Measurements from ENCODE around the gene OTUB1.

The OTUB1 gene

GRCh38 chr11:64040684-64041322 lies 54.6 kb downstream of the OTUB1 start:
- no peak for TF ChIP-seq CTCF (IDR thresholded peaks at IDR 0.05)
- Histone ChIP-seq H3K27ac (no peak overlapping the region), H3K9me3 (ENCODE audit: control insufficient read depth, low read length) (no peaks in the 10 kb centered on the region), H3K79me2 (no peaks in the 10 kb centered on the region), H3K36me3 (ENCODE audit: control insufficient read depth, insufficient read depth, low read length) (no peaks in the 10 kb centered on the region), H2AFZ (no peak overlapping the region), H3K9ac (no peak overlapping the region), H3K27me3 (ENCODE audit: control insufficient read depth, insufficient read depth, low read length) (no peaks in the 10 kb centered on the region), H3K4me1 (no peaks in the 10 kb centered on the region), H3K4me3 (ENCODE audit: low read depth, low read length) (no peak overlapping the region), H3K4me2 (ENCODE audit: low read length) (no peak overlapping the region)

GRCh38 chr11:64041846-64042245 lies 55.6 kb downstream of the OTUB1 start:
- Histone ChIP-seq H3K27ac (no peak overlapping the region), H3K9ac (no peak overlapping the region), H3K9me3 (ENCODE audit: control insufficient read depth, low read length) (no peaks in the 10 kb centered on the region), H2AFZ (no peak overlapping the region), H3K4me3 (ENCODE audit: low read depth, low read length) (no peak overlapping the region), H3K4me2 (ENCODE audit: low read length) (no peak overlapping the region), H3K36me3 (ENCODE audit: control insufficient read depth, insufficient read depth, low read length) (no peaks in the 10 kb centered on the region), H3K79me2 (no peaks in the 10 kb centered on the region), H3K27me3 (ENCODE audit: control insufficient read depth, insufficient read depth, low read length) (no peaks in the 10 kb centered on the region), H3K4me1 (no peaks in the 10 kb centered on the region)
- TF ChIP-seq CTCF (IDR thresholded peaks at IDR 0.05): no peak

GRCh38 chr11:64042301-64042700 lies 56.1 kb downstream of the OTUB1 start:
- Histone ChIP-seq H3K27ac (no peak overlapping the region), H2AFZ (no peak overlapping the region), H3K4me1 (no peaks in the 10 kb centered on the region), H3K4me2 (ENCODE audit: low read length) (no peak overlapping the region), H3K9ac (no peak overlapping the region), H3K36me3 (ENCODE audit: control insufficient read depth, insufficient read depth, low read length) (no peaks in the 10 kb centered on the region), H3K79me2 (no peaks in the 10 kb centered on the region), H3K27me3 (ENCODE audit: control insufficient read depth, insufficient read depth, low read length) (no peaks in the 10 kb centered on the region), H3K9me3 (ENCODE audit: control insufficient read depth, low read length) (no peaks in the 10 kb centered on the region), H3K4me3 (ENCODE audit: low read depth, low read length) (no peak overlapping the region)
- TF ChIP-seq CTCF (IDR thresholded peaks at IDR 0.05): no peak

- H3K79me2 ChIP-seq: no peaks in the 10 kb centered on the region
- no peaks in the 10 kb centered on the region for H3K9me3 ChIP-seq (ENCODE audit: control insufficient read depth, low read length)
- H3K4me3 ChIP-seq (ENCODE audit: low read depth, low read length): no peak overlapping the region
- no peak overlapping the region for H3K27ac ChIP-seq
- TF ChIP-seq CTCF (IDR thresholded peaks at IDR 0.05): no peak
- H2AFZ ChIP-seq: no peak overlapping the region
- H3K4me1 ChIP-seq: no peaks in the 10 kb centered on the region
- no peaks in the 10 kb centered on the region for H3K27me3 ChIP-seq (ENCODE audit: control insufficient read depth, insufficient read depth, low read length)
- no peak overlapping the region for H3K4me2 ChIP-seq (ENCODE audit: low read length)
- H3K36me3 ChIP-seq (ENCODE audit: control insufficient read depth, insufficient read depth, low read length): no peaks in the 10 kb centered on the region
- H3K9ac ChIP-seq: no peak overlapping the region
Measured at GRCh38 chr11:64043545-64043944, 57.3 kb downstream of the OTUB1 start.

- Histone ChIP-seq H3K9me3 (ENCODE audit: control insufficient read depth, low read length) (no peaks in the 10 kb centered on the region), H3K4me1 (no peaks in the 10 kb centered on the region), H3K79me2 (no peaks in the 10 kb centered on the region), H3K36me3 (ENCODE audit: control insufficient read depth, insufficient read depth, low read length) (no peaks in the 10 kb centered on the region), H3K27ac (no peak overlapping the region), H3K4me3 (ENCODE audit: low read depth, low read length) (no peak overlapping the region), H3K27me3 (ENCODE audit: control insufficient read depth, insufficient read depth, low read length) (no peaks in the 10 kb centered on the region), H3K9ac (no peak overlapping the region), H3K4me2 (ENCODE audit: low read length) (no peak overlapping the region), H2AFZ (no peak overlapping the region)
- no peak for TF ChIP-seq CTCF (IDR thresholded peaks at IDR 0.05)
Measured at GRCh38 chr11:64044730-64045393, 58.6 kb downstream of the OTUB1 start.
